GM12878 (cell line): ENCODE measurements around the gene FSTL1. TPM values are rescaled to one million over a fixed set of nuclear protein-coding genes. Genes with fewer than 3 reads are reported as not detected.

Experiments used
- ASH2L ChIP-seq: fragments of 300-600, 200-600 bp; sonication (generic); IDR thresholded peaks from 2 replicates; pipeline ENCODE4 v1.6.1; 2017; ENCODE audit warnings: low read depth, mild to moderate bottlenecking, borderline replicate concordance
- BCL11A ChIP-seq: IDR thresholded peaks from 2 replicates; pipeline ENCODE4 v1.6.1; 2011; ENCODE audit warnings: low read depth, low read length
- CBX5 ChIP-seq: sonication (generic); IDR thresholded peaks from 2 replicates; pipeline ENCODE4 v1.6.1; 2016; ENCODE audit warnings: low read depth, moderate library complexity, mild to moderate bottlenecking, inconsistent platforms
- ETV6 ChIP-seq, 2 experiments: fragments of 450-650 bp in 1 of 2; IDR thresholded peaks in 1 of 2; conservative IDR thresholded peaks in 1 of 2; 2 replicates each; pipeline ENCODE4 v1.6.1; 2014; ENCODE audit warnings: antibody characterized with exemption in 1 of 2, borderline replicate concordance in 1 of 2, low read depth in 1 of 2, mild to moderate bottlenecking in 1 of 2, moderate library complexity in 1 of 2
- GATAD2B ChIP-seq: fragments of 450-650 bp; conservative IDR thresholded peaks from 2 replicates; pipeline ENCODE4 v1.6.1; 2017; ENCODE audit warnings: low read depth, mild to moderate bottlenecking, moderate library complexity
- HCFC1 ChIP-seq: fragments of 150-350 bp; IDR thresholded peaks from 2 replicates; pipeline ENCODE4 v1.6.1; 2014; ENCODE audit warnings: low read length
- IKZF1 ChIP-seq: fragments of 450-650 bp; conservative IDR thresholded peaks from 2 replicates; pipeline ENCODE4 v1.6.1; 2017; ENCODE audit warnings: antibody characterized with exemption, mild to moderate bottlenecking
- IRF3 ChIP-seq: fragments of 450-650 bp; IDR thresholded peaks from 2 replicates; pipeline ENCODE4 v1.6.1; 2014; ENCODE audit warnings: mild to moderate bottlenecking
- MXI1 ChIP-seq: fragments of 150-350 bp; IDR thresholded peaks from 2 replicates; pipeline ENCODE4 v1.6.1; 2011; ENCODE audit warnings: low read depth, mild to moderate bottlenecking, inconsistent platforms, low read length, improper control_type of control experiment
- NRF1 ChIP-seq: conservative IDR thresholded peaks from 2 replicates; pipeline ENCODE4 v1.6.1; 2011; ENCODE audit warnings: mild to moderate bottlenecking, low read depth, low read length, improper control_type of control experiment
- POLR2A ChIP-seq: IDR thresholded peaks from 2 replicates; pipeline ENCODE4 v1.6.1; 2011; ENCODE audit warnings: low read depth, mild to moderate bottlenecking, low read length
- RELA ChIP-seq: fragments of 450-650 bp; IDR thresholded peaks from 2 replicates; pipeline ENCODE4 v1.8.0; 2014; ENCODE audit warnings: borderline replicate concordance; ENCODE audit not compliant: partially characterized antibody
- SIX5 ChIP-seq: IDR thresholded peaks from 2 replicates; pipeline ENCODE4 v1.6.1; 2011; ENCODE audit warnings: mild to moderate bottlenecking, low read depth, low read length, moderate library complexity; ENCODE audit not compliant: severe bottlenecking
- SKIL ChIP-seq: fragments of 450-650 bp; IDR thresholded peaks from 2 replicates; pipeline ENCODE4 v1.6.1; 2017; ENCODE audit warnings: mild to moderate bottlenecking, low read depth, inconsistent platforms; ENCODE audit not compliant: poor library complexity, severe bottlenecking
- SMARCA5 ChIP-seq: fragments of 450-650 bp; IDR thresholded peaks from 2 replicates; pipeline ENCODE4 v1.6.1; 2017; ENCODE audit warnings: mild to moderate bottlenecking
- SPI1 ChIP-seq: IDR thresholded peaks from 2 replicates; pipeline ENCODE4 v1.6.1; 2011; ENCODE audit warnings: low read depth, mild to moderate bottlenecking, low read length, moderate library complexity, borderline replicate concordance; ENCODE audit not compliant: insufficient read depth
- TAF1 ChIP-seq: IDR thresholded peaks from 2 replicates; pipeline ENCODE4 v1.6.1; 2011; ENCODE audit warnings: mild to moderate bottlenecking, low read depth, low read length, borderline replicate concordance
- YY1 ChIP-seq: IDR thresholded peaks from 2 replicates; pipeline ENCODE4 v1.6.1; 2011; ENCODE audit warnings: low read depth, mild to moderate bottlenecking, low read length
- ZNF207 ChIP-seq: fragments of 450-650 bp; IDR thresholded peaks from 2 replicates; pipeline ENCODE4 v1.6.1; 2014; ENCODE audit warnings: antibody characterized with exemption, mild to moderate bottlenecking, borderline replicate concordance
- ZNF217 ChIP-seq: fragments of 450-650 bp; IDR thresholded peaks from 2 replicates; pipeline ENCODE4 v1.6.1; 2017; ENCODE audit warnings: antibody characterized with exemption, mild to moderate bottlenecking
- ZNF384 ChIP-seq: IDR thresholded peaks from 2 replicates; pipeline ENCODE4 v1.6.1; 2012; ENCODE audit warnings: low read depth, mild to moderate bottlenecking, low read length, improper control_type of control experiment, borderline replicate concordance
- ZNF687 ChIP-seq: fragments of 450-650 bp; IDR thresholded peaks from 2 replicates; pipeline ENCODE4 v1.6.1; 2017; ENCODE audit warnings: mild to moderate bottlenecking, moderate library complexity
- polyA plus RNA-seq, 11 experiments: library from polyadenylated mRNA; depleted of rRNA in 4 of 11; unstranded in 6 of 11; stranded (reverse) in 5 of 11; fragments of >200 nt; fragmentation: Nextera tagmentation in 4 of 11; fragmentation: Illumina TruSeq in 1 of 11; extraction: Ambion mirVana in 4 of 11; extraction: Trizol in 1 of 11; gene quantifications; 1 replicate in 1 of 11; 2 replicates in 10 of 11; pipeline versions ENCODE4 v1.2.1 to v1.2.3, GENCODE V29; 2011 to 2016; ENCODE audit warnings: inconsistent platforms in 2 of 11, missing spikeins in 2 of 11, low read depth in 1 of 11
- total RNA-seq, 4 experiments: library from RNA; depleted of rRNA in 3 of 4; stranded (reverse); fragments of >200 nt in 3 of 4; fragmentation: Illumina TruSeq in 1 of 4; extraction: Trizol in 1 of 4; gene quantifications; 2 replicates each; pipeline versions ENCODE4 v1.2.1 to v1.2.3, GENCODE V29; 2013 to 2021

FSTL1 gene
- total and polyA plus RNA-seq, 10 of the 15 experiments (the other 5 are each of a cell fraction or from before 2014, with no cell fraction given): 0.06 to 1.7 (median 0.32) TPM; not detected in 4

GRCh38 chr3:120348991-120349854 is 101.6 kb downstream of the FSTL1 start, which contains the start of gene LRRC58 (continued):
- peak; percentile 84 for TF ChIP-seq ZNF687
- TF ChIP-seq MXI1: peak; percentile 54; the same call in 1 of the 2 replicates
- TF ChIP-seq SMARCA5: peak; percentile 81; the same call in 1 of the 2 replicates
- peak; percentile 57; the same call in 1 of the 2 replicates for TF ChIP-seq ASH2L
- no peak for TF ChIP-seq IRF3
- TF ChIP-seq YY1: peak; percentile 57
- no peak for TF ChIP-seq ETV6 (conservative IDR thresholded peaks at IDR 0.05 in 1 of 2, IDR thresholded peaks at IDR 0.05 in 1 of 2; ENCODE audit: borderline replicate concordance in 1 of 2, low read depth in 1 of 2)
- TF ChIP-seq ZNF384: no peak
- TF ChIP-seq BCL11A: no peak
- TF ChIP-seq POLR2A: peak; percentile 97
- TF ChIP-seq IKZF1: peak; percentile 95
- TF ChIP-seq SIX5: peak; percentile 16
- 0 out of 2 replicates have a peak, but pooled peaks have one; percentile 25 for TF ChIP-seq ZNF207
- TF ChIP-seq ZNF217: 0 out of 2 replicates have a peak, but pooled peaks have one; percentile 42
- TF ChIP-seq HCFC1: peak; percentile 55
- peak; percentile 97 for TF ChIP-seq GATAD2B
- TF ChIP-seq CBX5: peak; percentile 40; the same call in 1 of the 2 replicates
- TF ChIP-seq SPI1: no peak
- TF ChIP-seq SKIL: no peak
- peak; percentile 72 for TF ChIP-seq NRF1
- no peak for TF ChIP-seq RELA
- TF ChIP-seq TAF1: peak; percentile 73
